SK-N-MC (cell line): Measurements from ENCODE around the gene UBA5.
"Not testable (repeated sequence)": the region's sequence is repeated elsewhere in the genome, so short reads cannot be mapped to it uniquely, and the experiment has no call there.

ENCODE experiments used
- EZH2 ChIP-seq: fragments of 200-600 bp; sonication (generic); IDR thresholded peaks from one replicate; pipeline ENCODE4 v1.6.1; 2017; ENCODE audit warnings: antibody characterized with exemption
- FOXP2 ChIP-seq: optimal IDR thresholded peaks from 2 replicates; pipeline ENCODE3; 2011; ENCODE audit warnings: mild to moderate bottlenecking, moderate library complexity; ENCODE audit not compliant: insufficient read depth; ENCODE audit errors: extremely low read length, control extremely low read depth
- POLR2AphosphoS5 ChIP-seq: IDR thresholded peaks from 2 replicates; pipeline ENCODE4 v1.6.1; 2012; ENCODE audit warnings: mild to moderate bottlenecking, low read depth, low read length, borderline replicate concordance

- not testable (repeated sequence) for TF ChIP-seq EZH2, POLR2AphosphoS5, FOXP2
Observed at GRCh38 chr3:132641427-132641826, 18.7 kb upstream of the UBA5 start.
